ENCODE measurements around the gene NFYA. TPM values are rescaled to one million over a fixed set of nuclear protein-coding genes. Genes with fewer than 3 reads are reported as not detected.

NFYA gene
- total RNA-seq, 1 experiment from 2014 or later = 43.0 TPM

- no peak overlapping the region for H3K9ac ChIP-seq (ENCODE audit: extremely low read depth, insufficient read length, low read length)
- DNase-seq = no peak
These were observed 22.8 kb upstream of the NFYA start for GRCh38 chr6:41049955-41050354.

More at GRCh38 chr6:41049955-41050354, 22.8 kb upstream of the NFYA start:
- WGBS (ENCODE audit: extremely low coverage, insufficient read length, low lambda C conversion rate) = no CpG with 5 or more reads among the region's 7 CpGs
- peaks cover 14 to 26% of the 10 kb centered on the region in 2 experiments for H3K4me1 Mint-ChIP-seq
- Histone ChIP-seq H2BK20ac (ENCODE audit: low read depth, low read length, poor library complexity, severe bottlenecking) (no peak overlapping the region), H3K27ac (ENCODE audit: insufficient read length, low read depth, low read length) (no peak overlapping the region), H2BK5ac (ENCODE audit: insufficient read length, low read length) (no peak overlapping the region), H3K4ac (ENCODE audit: low read depth, low read length) (no peak overlapping the region), H3K27me3 (ENCODE audit: insufficient read depth, low read length) (no peaks in the 10 kb centered on the region), H4K91ac (ENCODE audit: insufficient read length, low read depth, low read length) (no peak overlapping the region), H2BK15ac (ENCODE audit: low read depth, low read length) (no peak overlapping the region), H3K14ac (ENCODE audit: insufficient read depth, low read length) (no peak overlapping the region), H3K79me2 (ENCODE audit: insufficient read depth, low read length) (no peaks in the 10 kb centered on the region), H3K4me2 (ENCODE audit: insufficient read depth, insufficient read length, low read length) (no peak overlapping the region), H3K4me1 (ENCODE audit: insufficient read depth, low read length) (peaks cover 7% of the 10 kb centered on the region; the same call in 1 of the 2 replicates), H3K9me3 (ENCODE audit: control insufficient read depth, low read depth, low read length) (no peaks in the 10 kb centered on the region), H2AK5ac (ENCODE audit: insufficient read length, low read length) (no peak overlapping the region), H3K79me1 (ENCODE audit: insufficient read depth, low read depth, low read length, poor library complexity, severe bottlenecking) (no peaks in the 10 kb centered on the region), H4K5ac (ENCODE audit: insufficient read length, low read depth, low read length) (no peak overlapping the region), H3K23ac (ENCODE audit: insufficient read length, low read depth, low read length) (no peak overlapping the region), H4K20me1 (ENCODE audit: control insufficient read depth, insufficient read depth, insufficient read length) (no peaks in the 10 kb centered on the region), H3K56ac (ENCODE audit: insufficient read length, low read depth, low read length) (no peak overlapping the region), H2AFZ (ENCODE audit: low read length) (no peak overlapping the region), H3K23me2 (ENCODE audit: insufficient read length, low read depth, low read length, poor library complexity, severe bottlenecking) (no peaks in the 10 kb centered on the region), H4K8ac (replicated peaks; ENCODE audit: insufficient read length, low read depth, low read length) (no peak overlapping the region), H2BK12ac (ENCODE audit: insufficient read length, low read depth, low read length) (no peak overlapping the region), H3T11ph (ENCODE audit: low read length) (no peak overlapping the region), H2BK120ac (ENCODE audit: low read depth, low read length, poor library complexity, severe bottlenecking) (no peak overlapping the region), H3K18ac (ENCODE audit: insufficient read length, low read depth, low read length) (no peak overlapping the region)
- no peaks in the 10 kb centered on the region for H3K27me3 Mint-ChIP-seq (ENCODE audit: low read depth)
- H3K4me3 Mint-ChIP-seq = no peak overlapping the region
- TF ChIP-seq CTCF (conservative IDR thresholded peaks at IDR 0.05) = no peak
- no peaks in the 10 kb centered on the region; a peak in 2 of 7 replicates for H3K36me3 Mint-ChIP-seq (ENCODE audit: insufficient read depth in 1 of 3, low read depth in 3 of 3)
- H3K27ac Mint-ChIP-seq = peak overlapping the region in 1 of 3 experiments; percentile 34; a peak in 1 of 7 replicates
- H3K9me3 Mint-ChIP-seq = no peaks in the 10 kb centered on the region

Data from H9 (cell line).